Ovary (tissue), 10 donors: ENCODE data around the gene CNNM4. TPM values are rescaled to one million over a fixed set of nuclear protein-coding genes. Genes with fewer than 3 reads are reported as not detected.

ENCODE experiments used
- DNase-seq, 5 donors: peaks; one replicate each; pipeline ENCODE4 v3.0.0-alpha.2; 2019 to 2020
- H3K27ac ChIP-seq, 2 donors: fragments of 200-600 bp; one replicate each; pipeline versions ENCODE4 v1.5.1 to v1.8.0; 2019 to 2022
- H3K27me3 ChIP-seq: fragments of 200-600 bp; one replicate; pipeline ENCODE4 v1.8.0; 2022
- H3K36me3 ChIP-seq: fragments of 200-600 bp; sonication (generic); one replicate; pipeline ENCODE4 v1.5.1; 2019
- H3K4me1 ChIP-seq: one replicate; pipeline ENCODE4 v1.8.1; 2013; ENCODE audit warnings: mild to moderate bottlenecking, moderate library complexity; ENCODE audit not compliant: insufficient read depth
- H3K4me3 ChIP-seq: fragments of 200-600 bp; sonication (generic); one replicate; pipeline ENCODE4 v1.5.1; 2017
- H3K9me3 ChIP-seq, 2 donors: fragments of 200-600 bp in 1 of 2; sonication (generic) in 1 of 2; one replicate each; pipeline versions ENCODE4 v1.5.1 to v1.8.1; 2013 to 2019; ENCODE audit warnings: mild to moderate bottlenecking in 1 of 2, moderate library complexity in 1 of 2
- CTCF ChIP-seq, 3 donors: fragments of 450-650 bp in 2 of 3; fragments of 200-600 bp in 1 of 3; IDR thresholded peaks; one replicate each; pipeline versions ENCODE4 v1.5.1 to v1.8.0; 2016 to 2022; ENCODE audit warnings: antibody characterized with exemption in 3 of 3, mild to moderate bottlenecking in 1 of 3
- EP300 ChIP-seq: sonication (generic); formaldehyde crosslinking; IDR thresholded peaks from one replicate; pipeline ENCODE4 v1.6.1; 2017; ENCODE audit warnings: antibody characterized with exemption
- POLR2A ChIP-seq: fragments of 450-650 bp; IDR thresholded peaks from one replicate; pipeline ENCODE4 v1.6.1; 2017; ENCODE audit warnings: antibody characterized with exemption, mild to moderate bottlenecking, moderate library complexity
- WGBS, 3 donors: extraction: QIAGEN DNeasy Blood & Tissue Kit in 1 of 3; methylation state at CpG; one replicate each; pipeline versions ENCODE4 v1.1.5 to v1.1.7; 2013 to 2017; 5-methylcytosine and 5-hydroxymethylcytosine counted together
- intact Hi-C, 4 donors: fragments of 100-400 bp; cut with DNase I; formaldehyde crosslinking; loops; one replicate each; pipeline versions ENCODE4 v1.11.0 to v1.15.1; 2022 to 2023
- long read RNA-seq, 3 donors: library from polyadenylated mRNA in 2 of 3; unstranded in 2 of 3; transcript quantifications; one replicate each; pipeline ENCODE4 v2.0.0 and lab custom pipeline, GENCODE V29; 2021 to 2026
- polyA plus RNA-seq, 2 donors: library from polyadenylated mRNA; stranded (reverse); fragments of 200-250 nt in 1 of 2; fragments of 350-450 nt in 1 of 2; fragmentation: Illumina TruSeq in 1 of 2; extraction: RNeasy Lipid Tissue Mini Kit (QIAGEN cat#74804) in 1 of 2; gene quantifications; one replicate each; pipeline ENCODE4 v1.2.3, GENCODE V29; 2013 to 2014
- total RNA-seq, 7 donors: library from RNA; depleted of rRNA in 2 of 7; stranded (reverse); fragments of >200 nt in 2 of 7; fragmentation: NEBNext Ultra II Directional in 3 of 7; extraction: Animal tissue kit (Norgen Biotek cat#: 25700) in 3 of 7; gene quantifications; one replicate each; pipeline versions ENCODE4 v1.1.0 to v1.2.4, GENCODE V29; 2016 to 2023
- donor health status: DM: no; HTN: no; CAD: no; lungs with moderate emphysema.
- donor health status: DM: no; HTN: no; CAD: no.
- donor health status: Bipolar disorder and iron deficiency.
- donor health status: DM: yes; HTN: yes; CAD: no.
- donor health status: DM: no; HTN: no; CAD: no.
- donor health status: DM: yes; HTN: yes; CAD: no.

The CNNM4 gene
- total RNA-seq: 1 to 10 TPM; 3.9 to 8.3 (median 7.0) TPM
- 1 to 10 TPM; 2.7 to 7.1 TPM for polyA plus RNA-seq
- long read RNA-seq, donor 1, partial matches to known transcripts: 4 of 4 reads
- long read RNA-seq, donor 1, other reads (novel, unspliced or antisense): 0 of 4 reads
- long read RNA-seq, donor 2, full-length matches to known transcripts: 3 of 3 reads
- long read RNA-seq, donor 2, partial matches to known transcripts: 0 of 3 reads
- long read RNA-seq, donor 2, other reads (novel, unspliced or antisense): 0 of 3 reads
- long read RNA-seq, donor 3, full-length matches to known transcripts: 3 of 6 reads
- long read RNA-seq, donor 3, partial matches to known transcripts: 1 of 6 reads
- long read RNA-seq, donor 3, other reads (novel, unspliced or antisense): 2 of 6 reads

- no peaks in the 10 kb centered on the region for H3K27me3 ChIP-seq
- peak; percentile 93 to 95 (median 94) for DNase-seq
- H3K27ac ChIP-seq: peak within 1 kb of the TSS; percentile 57 to 70
- intact Hi-C loops: loop anchor here in 2 of 4 donors (2.0 to 10.0 kb wide), 3 partner anchors 20 to 216 kb away; partner anchors contain the start of gene LMAN2L (in 1 of the 2)
- H3K4me1 ChIP-seq: peaks cover 17% of the 10 kb centered on the region
- no peaks in the 10 kb centered on the region for H3K9me3 ChIP-seq
- no peaks in the 10 kb centered on the region for H3K36me3 ChIP-seq
- WGBS, 3 donors: 5 to 8% (median 8%) methylated on average over 33 to 62 of the region's 62 CpGs
- TF ChIP-seq CTCF (IDR thresholded peaks at IDR 0.05) (no peak), POLR2A (no peak), EP300 (no peak)
- H3K4me3 ChIP-seq: peak within 1 kb of the TSS; percentile 70
These were observed at the start of gene CNNM4 for GRCh38 chr2:96760036-96760985. Gene CNNM4, plus strand, starts transcription at chr2:96760902. Its CDS starts 98 bp downstream, at chr2:96761000.

- no peak for TF ChIP-seq EP300
- TF ChIP-seq POLR2A: no peak
- TF ChIP-seq CTCF (IDR thresholded peaks at IDR 0.05): no peak
- Histone ChIP-seq H3K27me3 (no peaks in the 10 kb centered on the region), H3K4me1 (no peaks in the 10 kb centered on the region), H3K27ac (no peak overlapping the region), H3K9me3 (no peaks in the 10 kb centered on the region), H3K4me3 (no peak overlapping the region), H3K36me3 (no peaks in the 10 kb centered on the region)
- intact Hi-C loops: no loop called here
- WGBS, 3 donors: 84 to 89% (median 86%) methylated on average over 3 of the region's 3 CpGs
- no peak for DNase-seq
These were observed 49.7 kb upstream of the CNNM4 start for GRCh38 chr2:96710985-96711384.

- Histone ChIP-seq H3K4me3 (no peak overlapping the region), H3K27ac (no peak overlapping the region), H3K9me3 (no peaks in the 10 kb centered on the region), H3K4me1 (no peaks in the 10 kb centered on the region), H3K27me3 (no peaks in the 10 kb centered on the region), H3K36me3 (no peaks in the 10 kb centered on the region)
- TF ChIP-seq POLR2A: no peak
- no peak for TF ChIP-seq CTCF (IDR thresholded peaks at IDR 0.05)
- intact Hi-C loops: no loop called here
- 87 to 88% (median 87%) methylated on average over 5 of the region's 5 CpGs for WGBS, 3 donors
- no peak for DNase-seq
These were observed 45.0 kb upstream of the CNNM4 start for GRCh38 chr2:96715658-96716057.

GRCh38 chr2:96716388-96716787 lies 44.3 kb upstream of the CNNM4 start:
- intact Hi-C loops: no loop called here
- H3K4me1 ChIP-seq: no peaks in the 10 kb centered on the region
- DNase-seq: no peak
- H3K27ac ChIP-seq: no peak overlapping the region
- no peak for TF ChIP-seq POLR2A
- no peak for TF ChIP-seq CTCF (IDR thresholded peaks at IDR 0.05)
- TF ChIP-seq EP300: no peak
- no peaks in the 10 kb centered on the region for H3K36me3 ChIP-seq
- no peak overlapping the region for H3K4me3 ChIP-seq
- no peaks in the 10 kb centered on the region for H3K27me3 ChIP-seq
- H3K9me3 ChIP-seq: no peaks in the 10 kb centered on the region
